Omental fat pad (tissue), 4 donors: Measurements from ENCODE around the gene MAGEF1. TPM values are rescaled to one million over a fixed set of nuclear protein-coding genes. Genes with fewer than 3 reads are reported as not detected.
A peak's percentile ranks its signal among the peaks of the same experiment; 100 is the strongest.

Experiments
- ATAC-seq: fragments of 150-250 bp; one replicate; pipeline ENCODE4 v1.9.1; 2016; ENCODE audit warnings: mild to moderate bottlenecking, moderate library complexity; ENCODE audit not compliant: low FRiP score
- DNase-seq: peaks from one replicate; pipeline ENCODE4 v3.0.0-alpha.2; 2019; ENCODE audit warnings: low spot score
- CTCF ChIP-seq, 3 donors: fragments of 450-650 bp; IDR thresholded peaks; one replicate each; pipeline ENCODE4 v1.5.1; 2016 to 2017; ENCODE audit warnings: antibody characterized with exemption in 3 of 3, mild to moderate bottlenecking in 3 of 3, moderate library complexity in 2 of 3
- total RNA-seq, 4 donors: library from RNA; depleted of rRNA; stranded (reverse); fragments of >200 nt; gene quantifications; one replicate each; pipeline ENCODE4 v1.1.0, GENCODE V29; 2016

The MAGEF1 gene
- total RNA-seq, 4 donors from 2014 or later = 9.8 to 23.1 (median 18.2) TPM

GRCh38 chr3:184719709-184720108 is 7.8 kb upstream of the MAGEF1 start:
- ATAC-seq = no peak
- TF ChIP-seq CTCF (IDR thresholded peaks at IDR 0.05) = no peak

DNA sequence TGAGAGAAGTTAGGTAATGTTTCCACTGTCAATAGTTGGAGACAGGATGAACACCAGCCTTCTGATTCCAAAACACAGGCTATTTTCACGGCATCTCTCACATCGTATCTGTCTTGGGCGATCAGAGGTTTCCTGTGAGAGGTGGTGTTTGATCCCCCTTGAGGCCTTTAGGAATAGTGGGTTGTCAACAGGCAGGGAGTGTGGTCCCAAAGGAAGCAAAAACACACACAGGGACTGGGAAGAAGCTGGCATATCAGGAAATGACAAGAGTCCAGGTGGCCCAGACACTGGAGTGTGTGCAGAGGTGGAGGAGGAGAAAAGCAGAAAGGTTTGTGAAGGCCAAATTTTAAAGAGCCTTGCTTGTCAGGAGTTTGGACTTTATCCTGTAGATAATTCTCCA is 6.6 kb upstream of the MAGEF1 start:
- TF ChIP-seq CTCF (IDR thresholded peaks at IDR 0.05) = no peak
- DNase-seq = no peak
- no peak for ATAC-seq

More at GRCh38 chr3:184719709-184720108, 7.8 kb upstream of the MAGEF1 start:
- DNase-seq = no peak

DNA sequence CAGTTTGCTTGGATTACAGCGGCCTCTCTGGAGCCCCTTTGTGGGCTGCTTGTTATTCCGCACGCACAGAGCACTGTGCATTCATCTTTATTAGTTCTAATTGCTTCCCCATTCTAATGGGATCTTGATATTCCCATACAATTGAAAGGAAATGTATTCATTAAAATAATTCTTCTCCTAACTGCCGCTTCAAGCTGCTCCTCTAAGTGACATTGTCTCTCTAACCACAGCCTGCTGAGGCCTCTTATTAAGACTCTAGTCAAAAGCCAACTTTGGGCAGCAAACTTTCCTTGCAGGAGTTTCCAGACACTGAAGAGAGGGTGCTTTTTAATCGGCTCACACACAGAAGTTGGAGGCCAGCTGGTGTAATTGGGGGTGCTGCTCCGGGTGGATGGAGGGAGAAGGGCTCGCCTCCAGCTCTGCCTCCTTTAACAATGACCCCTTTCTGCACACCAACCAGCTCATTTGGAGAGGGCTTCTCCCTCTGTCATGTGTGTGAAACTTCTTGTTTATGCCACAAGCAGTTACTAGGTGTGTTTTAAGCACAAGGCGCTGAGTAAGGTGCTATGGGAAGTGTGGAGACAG is 5.6 kb upstream of the MAGEF1 start:
- ATAC-seq = no peak
- no peak for TF ChIP-seq CTCF (IDR thresholded peaks at IDR 0.05)
- no peak for DNase-seq

- DNase-seq (no peak), ATAC-seq (peak; percentile 67)
- no peak for TF ChIP-seq CTCF (IDR thresholded peaks at IDR 0.05)
Observed at GRCh38 chr3:184716622-184717398, 4.9 kb upstream of the MAGEF1 start.

GRCh38 chr3:184715943-184716621 is 4.2 kb upstream of the MAGEF1 start:
- no peak for TF ChIP-seq CTCF (IDR thresholded peaks at IDR 0.05)
- no peak for DNase-seq
- peak; percentile 39 for ATAC-seq

DNA sequence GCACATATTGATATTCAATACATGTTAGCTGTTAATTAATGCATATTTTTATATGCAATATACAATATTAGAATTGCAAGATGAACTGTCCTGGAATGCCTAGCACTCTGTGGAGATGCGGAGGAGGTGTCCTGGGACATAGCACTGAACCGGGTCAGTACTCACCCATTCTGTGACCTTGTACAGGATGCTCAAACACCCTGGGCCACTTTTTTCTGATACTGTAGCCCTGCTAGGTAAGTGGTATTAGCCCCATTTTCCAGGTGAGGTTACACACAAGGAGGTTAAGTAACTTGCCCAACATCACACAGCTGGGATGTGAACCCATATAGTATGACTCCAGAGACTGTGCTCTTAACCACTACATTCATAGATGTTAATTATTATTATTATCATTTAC is 1.7 kb upstream of the MAGEF1 start:
- no peak for ATAC-seq
- TF ChIP-seq CTCF (IDR thresholded peaks at IDR 0.05) = no peak
- DNase-seq = no peak
